Measurements from ENCODE around the gene DOCK4.

The DOCK4 gene

DNA sequence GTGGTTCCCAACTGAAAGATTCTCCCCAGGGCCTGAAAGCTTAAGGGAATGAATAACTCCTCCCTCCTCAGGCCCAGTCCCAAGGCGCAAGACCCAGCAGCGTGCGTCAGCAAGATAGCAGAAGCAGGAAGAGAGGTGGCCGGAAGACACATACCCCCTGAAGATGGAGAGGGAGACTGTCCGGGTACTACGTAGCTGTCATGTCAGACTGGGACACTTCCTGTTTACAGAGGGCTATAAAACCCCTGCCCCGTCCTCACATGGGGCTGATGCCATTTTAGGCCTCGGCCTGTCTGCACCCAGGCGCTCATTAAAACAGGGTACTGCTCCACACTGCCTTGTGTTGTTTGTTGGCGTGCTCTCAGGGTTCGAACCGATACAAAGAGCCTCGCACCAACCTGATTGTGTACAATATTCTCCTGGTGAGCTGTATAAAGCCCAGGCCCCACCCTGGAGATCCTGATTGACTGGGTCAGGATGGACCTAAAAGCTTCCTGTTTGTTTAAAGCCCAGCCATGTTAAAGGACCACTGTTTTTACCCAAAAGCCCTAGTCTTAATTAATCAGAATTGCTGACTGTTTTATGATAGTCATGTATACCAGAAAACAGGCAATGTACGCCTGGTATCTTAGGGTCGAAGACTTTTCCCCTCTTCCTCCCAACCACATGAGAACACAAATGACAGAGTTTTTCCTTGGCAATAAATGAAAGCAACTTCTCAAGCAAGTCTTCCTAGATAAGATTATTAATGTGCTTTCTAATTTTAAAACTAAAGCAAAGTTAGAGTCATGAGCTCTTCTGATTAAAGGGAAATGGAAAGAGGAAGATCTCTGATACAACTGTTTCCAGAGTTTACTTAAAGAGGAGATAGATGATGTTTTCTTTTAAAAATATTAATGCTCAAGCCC is 251.5 kb downstream of the DOCK4 start:
- Mint-ChIP-seq H3K27me3 (no peaks in the 10 kb centered on the region), H3K36me3 (no peaks in the 10 kb centered on the region), H3K4me1 (ENCODE audit: low read depth) (no peaks in the 10 kb centered on the region), H3K27ac (no peak overlapping the region), H3K4me3 (no peak overlapping the region), H3K9me3 (ENCODE audit: low read depth) (no peaks in the 10 kb centered on the region)

DNA sequence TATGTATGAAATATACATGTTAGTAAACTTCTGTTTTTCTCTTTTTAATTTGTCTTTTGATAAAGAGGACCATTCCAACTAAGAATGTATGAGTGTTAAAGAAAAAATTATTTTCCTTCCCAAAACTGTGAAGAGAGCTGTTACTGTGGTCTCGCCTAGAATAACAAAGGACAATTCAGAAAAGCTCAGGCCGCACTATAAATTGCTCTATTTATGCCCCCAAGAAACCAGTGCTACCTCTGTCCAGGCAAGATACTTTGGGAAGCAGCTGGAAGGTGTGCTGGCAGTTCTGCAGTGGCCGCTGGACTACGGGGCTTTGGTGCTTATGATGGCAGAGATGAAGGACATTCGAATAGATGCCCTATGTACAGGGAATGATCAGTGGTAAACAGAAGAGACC is 252.1 kb downstream of the DOCK4 start:
- Mint-ChIP-seq H3K27ac (no peak overlapping the region), H3K4me3 (no peak overlapping the region), H3K27me3 (no peaks in the 10 kb centered on the region), H3K4me1 (ENCODE audit: low read depth) (no peaks in the 10 kb centered on the region), H3K9me3 (ENCODE audit: low read depth) (no peaks in the 10 kb centered on the region), H3K36me3 (no peaks in the 10 kb centered on the region)

DNA sequence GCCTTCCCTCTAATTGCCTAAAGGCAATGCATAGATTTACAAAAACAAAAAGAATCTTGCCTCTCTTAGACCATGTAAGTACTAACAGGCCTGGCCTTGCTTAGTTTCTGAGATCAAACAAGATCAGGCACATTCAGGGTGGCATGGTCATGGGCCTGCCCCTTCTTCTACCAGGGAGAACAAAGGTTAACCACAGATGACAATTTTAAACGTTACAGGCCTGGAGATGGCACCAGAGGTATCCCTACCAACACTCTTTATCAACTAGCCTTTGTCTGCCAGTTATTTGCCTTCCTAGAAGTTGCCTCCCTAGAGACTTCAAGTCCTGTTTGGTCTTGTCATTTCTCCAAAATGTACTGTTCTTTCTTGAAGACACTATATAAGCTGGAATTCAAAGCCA is 252.6 kb downstream of the DOCK4 start:
- Mint-ChIP-seq H3K4me1 (ENCODE audit: low read depth) (no peaks in the 10 kb centered on the region), H3K36me3 (no peaks in the 10 kb centered on the region), H3K27ac (no peak overlapping the region), H3K27me3 (no peaks in the 10 kb centered on the region), H3K9me3 (ENCODE audit: low read depth) (no peaks in the 10 kb centered on the region), H3K4me3 (no peak overlapping the region)

DNA sequence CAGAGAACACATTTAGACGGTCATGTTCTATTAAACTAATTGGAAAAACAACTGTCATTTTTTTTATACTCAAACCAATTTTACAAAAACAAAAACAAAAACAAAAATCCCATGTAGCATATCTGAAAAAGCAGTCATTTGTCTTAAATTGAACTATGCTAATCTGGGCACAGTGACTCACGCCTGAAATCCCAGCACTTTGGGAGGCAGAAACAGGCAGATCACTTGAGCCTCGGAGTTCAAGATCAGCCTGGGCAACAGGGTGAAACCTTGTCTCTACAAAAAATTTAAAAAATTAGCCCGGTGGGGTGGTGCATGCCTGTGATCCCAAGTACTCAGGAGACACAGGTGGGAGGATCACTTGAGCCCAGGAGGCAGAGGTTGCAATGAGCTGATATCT is 253.4 kb downstream of the DOCK4 start:
- Mint-ChIP-seq H3K4me1 (ENCODE audit: low read depth) (no peaks in the 10 kb centered on the region), H3K27ac (no peak overlapping the region), H3K27me3 (no peaks in the 10 kb centered on the region), H3K9me3 (ENCODE audit: low read depth) (no peaks in the 10 kb centered on the region), H3K4me3 (no peak overlapping the region), H3K36me3 (no peaks in the 10 kb centered on the region)

DNA sequence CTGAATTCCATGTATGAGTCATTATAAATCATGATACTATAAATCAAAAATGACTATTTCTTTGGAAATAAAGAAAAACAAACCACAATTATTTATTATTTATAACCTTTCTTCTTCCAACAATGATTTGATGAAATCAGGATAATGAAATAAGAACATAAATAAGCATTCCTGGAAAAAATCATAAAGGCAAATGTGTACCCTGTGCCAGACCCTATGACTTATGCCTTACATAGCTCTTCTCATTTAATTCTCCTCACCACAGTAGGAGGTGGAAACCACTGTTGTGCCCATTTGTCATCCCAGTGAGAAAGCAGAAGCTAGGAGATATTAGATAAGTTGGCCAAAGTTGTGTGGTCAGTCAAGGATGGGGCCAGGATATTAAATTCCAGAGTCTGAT is 255.1 kb downstream of the DOCK4 start:
- Mint-ChIP-seq H3K27me3 (peaks cover 3% of the 10 kb centered on the region), H3K36me3 (no peaks in the 10 kb centered on the region), H3K4me1 (ENCODE audit: low read depth) (no peaks in the 10 kb centered on the region), H3K4me3 (no peak overlapping the region), H3K27ac (no peak overlapping the region), H3K9me3 (ENCODE audit: low read depth) (no peaks in the 10 kb centered on the region)

DNA sequence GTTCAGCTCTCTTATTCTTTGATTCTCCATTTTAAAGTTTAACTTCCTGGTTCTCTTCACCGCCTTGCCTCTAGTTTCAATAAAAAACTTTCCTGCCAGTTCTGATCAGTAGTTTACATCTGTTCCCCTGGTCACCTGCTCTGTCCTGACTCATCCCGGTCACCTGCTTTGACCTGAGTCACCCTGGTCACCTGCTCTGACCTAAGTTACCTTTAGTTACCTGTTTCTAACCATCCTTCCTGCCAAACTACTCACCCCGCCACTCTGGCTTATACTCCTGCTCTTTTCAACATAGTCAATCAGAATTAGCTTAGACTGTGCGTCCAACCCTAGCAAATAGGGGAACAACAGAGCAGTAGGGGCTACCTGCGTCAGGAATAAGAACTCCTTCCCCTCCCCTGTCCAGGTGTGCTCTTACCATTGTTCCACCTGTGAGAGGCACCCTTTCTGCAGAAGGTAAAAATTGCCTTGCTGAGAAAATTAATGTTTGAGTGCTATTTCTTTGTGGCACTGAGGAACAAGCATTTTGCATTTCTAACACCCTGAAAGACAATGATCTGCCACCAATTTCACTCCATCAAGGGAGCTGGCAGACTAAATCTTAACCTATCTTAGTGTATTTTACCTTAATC is 263.6 kb downstream of the DOCK4 start:
- H3K9me3 Mint-ChIP-seq (ENCODE audit: low read depth), result peaks cover 10% of the 10 kb centered on the region
- no peaks in the 10 kb centered on the region for H3K4me1 Mint-ChIP-seq (ENCODE audit: low read depth)
- H3K4me3 Mint-ChIP-seq, result no peak overlapping the region
- no peak overlapping the region for H3K27ac Mint-ChIP-seq
- H3K27me3 Mint-ChIP-seq, result peaks cover 3% of the 10 kb centered on the region
- no peaks in the 10 kb centered on the region for H3K36me3 Mint-ChIP-seq

DNA sequence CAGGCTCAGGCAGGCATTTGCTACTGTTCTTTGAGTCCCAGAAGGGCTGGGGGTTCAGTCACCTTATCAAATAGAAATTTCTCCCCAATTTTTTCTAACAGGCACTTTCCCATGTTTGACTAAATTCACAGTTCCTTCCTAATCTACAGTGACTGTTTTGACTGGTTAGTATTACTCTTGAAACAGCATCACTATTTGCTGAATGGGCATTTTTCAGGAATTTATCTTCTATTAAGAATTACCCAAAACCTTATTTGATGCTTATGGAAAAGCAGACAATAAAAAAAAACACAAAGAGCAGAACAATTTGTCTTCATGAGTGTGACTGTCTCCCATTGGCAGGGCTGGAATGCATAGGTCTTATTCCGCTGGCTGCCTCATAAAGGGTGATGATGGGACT is 269.0 kb downstream of the DOCK4 start:
- no peak overlapping the region for H3K27ac Mint-ChIP-seq
- no peaks in the 10 kb centered on the region for H3K4me1 Mint-ChIP-seq (ENCODE audit: low read depth)
- peaks cover 1% of the 10 kb centered on the region for H3K9me3 Mint-ChIP-seq (ENCODE audit: low read depth)
- no peak overlapping the region for H3K4me3 Mint-ChIP-seq
- H3K27me3 Mint-ChIP-seq, result no peaks in the 10 kb centered on the region
- no peaks in the 10 kb centered on the region for H3K36me3 Mint-ChIP-seq

DNA sequence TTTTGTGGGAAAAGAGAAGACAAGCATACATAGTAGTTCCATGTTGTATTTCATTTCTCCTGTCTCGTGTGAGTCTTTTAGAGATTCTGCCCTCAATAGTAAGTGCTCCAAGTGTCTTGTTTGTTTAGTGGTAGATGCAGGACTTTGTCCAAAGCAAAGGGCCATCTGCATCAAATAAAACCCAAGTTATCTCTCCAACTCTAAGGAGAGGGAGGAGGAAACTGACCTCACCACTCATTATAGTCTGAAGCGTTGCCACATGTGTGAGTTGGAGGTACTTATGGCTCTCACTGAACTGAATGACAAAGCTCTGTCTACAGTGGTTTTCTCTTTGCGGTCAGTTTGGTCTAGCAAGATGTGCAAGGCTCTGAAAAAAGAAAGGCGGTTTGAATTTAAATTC is 272.6 kb downstream of the DOCK4 start:
- H3K27me3 Mint-ChIP-seq, result peaks cover 2% of the 10 kb centered on the region
- H3K9me3 Mint-ChIP-seq (ENCODE audit: low read depth), result no peaks in the 10 kb centered on the region
- H3K27ac Mint-ChIP-seq, result no peak overlapping the region
- no peaks in the 10 kb centered on the region for H3K36me3 Mint-ChIP-seq
- H3K4me3 Mint-ChIP-seq, result no peak overlapping the region
- no peaks in the 10 kb centered on the region for H3K4me1 Mint-ChIP-seq (ENCODE audit: low read depth)

DNA sequence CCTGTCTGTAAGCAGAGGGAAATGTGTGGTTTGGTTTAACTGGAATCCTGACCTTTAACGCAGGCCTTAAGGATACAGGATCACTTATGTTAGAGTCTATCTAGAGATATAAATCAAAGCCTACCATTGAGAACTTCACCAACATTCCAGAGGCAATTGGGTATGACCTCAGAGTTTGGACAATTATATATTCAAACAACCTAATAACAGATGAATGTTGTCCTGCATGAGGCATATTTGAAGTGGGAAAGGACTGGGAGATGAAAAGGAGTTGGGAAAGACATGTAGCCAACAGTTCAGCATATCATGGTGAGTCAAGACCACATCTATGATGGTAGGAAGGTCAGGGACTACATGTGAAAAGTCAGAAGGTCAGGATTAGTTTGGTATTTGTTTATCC is 274.2 kb downstream of the DOCK4 start:
- Mint-ChIP-seq H3K36me3 (no peaks in the 10 kb centered on the region), H3K4me1 (ENCODE audit: low read depth) (no peaks in the 10 kb centered on the region), H3K27ac (no peak overlapping the region), H3K9me3 (ENCODE audit: low read depth) (no peaks in the 10 kb centered on the region), H3K4me3 (no peak overlapping the region), H3K27me3 (peaks cover 2% of the 10 kb centered on the region)

DNA sequence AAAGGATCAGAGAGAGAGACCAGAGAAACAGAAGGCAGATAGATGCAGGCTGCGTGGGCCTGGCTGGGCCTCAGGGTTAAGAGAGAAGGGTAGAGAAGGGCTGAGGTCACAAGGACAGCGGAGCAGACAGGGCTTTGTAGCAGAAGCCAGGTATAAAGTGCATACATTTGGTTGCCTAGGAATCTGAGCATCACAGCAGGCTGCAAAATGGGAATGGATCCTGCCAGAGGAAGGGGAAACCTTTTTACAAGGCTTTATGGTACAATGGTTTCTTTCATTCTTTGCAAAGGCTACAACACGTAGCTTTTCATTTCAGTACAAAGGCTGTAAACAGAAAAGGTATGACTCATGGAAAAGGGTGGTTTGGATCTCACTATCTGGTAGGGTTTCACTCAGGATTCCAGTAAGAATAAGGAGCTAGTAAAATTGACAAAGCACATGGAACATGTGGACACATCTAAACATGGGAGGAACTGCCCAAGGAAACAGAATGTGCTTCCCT is 275.1 kb downstream of the DOCK4 start:
- Mint-ChIP-seq H3K27me3 (peaks cover 2% of the 10 kb centered on the region), H3K9me3 (ENCODE audit: low read depth) (no peaks in the 10 kb centered on the region), H3K36me3 (no peaks in the 10 kb centered on the region), H3K4me1 (ENCODE audit: low read depth) (no peaks in the 10 kb centered on the region), H3K4me3 (no peak overlapping the region), H3K27ac (no peak overlapping the region)

DNA sequence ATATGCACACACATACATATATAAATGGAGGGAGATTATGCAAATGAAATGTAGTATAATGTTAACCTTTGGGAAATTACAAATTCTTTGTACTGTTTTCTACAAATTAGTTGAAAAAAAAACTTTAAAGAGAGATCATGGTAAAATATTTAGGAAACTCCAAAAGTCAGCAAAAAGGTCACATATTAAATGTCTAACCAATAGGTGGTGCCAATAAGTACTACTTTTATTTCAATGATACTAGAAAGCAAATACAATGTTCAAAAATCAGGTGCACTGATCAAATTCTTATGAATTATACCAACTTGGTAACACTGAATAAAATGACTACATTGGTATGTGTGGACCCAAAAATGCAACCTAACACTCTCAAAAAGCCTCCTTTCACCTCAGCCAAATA is 276.9 kb downstream of the DOCK4 start:
- no peaks in the 10 kb centered on the region for H3K36me3 Mint-ChIP-seq
- H3K4me1 Mint-ChIP-seq (ENCODE audit: low read depth), result no peaks in the 10 kb centered on the region
- no peaks in the 10 kb centered on the region for H3K9me3 Mint-ChIP-seq (ENCODE audit: low read depth)
- H3K4me3 Mint-ChIP-seq, result no peak overlapping the region
- H3K27me3 Mint-ChIP-seq, result peaks cover 2% of the 10 kb centered on the region
- H3K27ac Mint-ChIP-seq, result no peak overlapping the region

DNA sequence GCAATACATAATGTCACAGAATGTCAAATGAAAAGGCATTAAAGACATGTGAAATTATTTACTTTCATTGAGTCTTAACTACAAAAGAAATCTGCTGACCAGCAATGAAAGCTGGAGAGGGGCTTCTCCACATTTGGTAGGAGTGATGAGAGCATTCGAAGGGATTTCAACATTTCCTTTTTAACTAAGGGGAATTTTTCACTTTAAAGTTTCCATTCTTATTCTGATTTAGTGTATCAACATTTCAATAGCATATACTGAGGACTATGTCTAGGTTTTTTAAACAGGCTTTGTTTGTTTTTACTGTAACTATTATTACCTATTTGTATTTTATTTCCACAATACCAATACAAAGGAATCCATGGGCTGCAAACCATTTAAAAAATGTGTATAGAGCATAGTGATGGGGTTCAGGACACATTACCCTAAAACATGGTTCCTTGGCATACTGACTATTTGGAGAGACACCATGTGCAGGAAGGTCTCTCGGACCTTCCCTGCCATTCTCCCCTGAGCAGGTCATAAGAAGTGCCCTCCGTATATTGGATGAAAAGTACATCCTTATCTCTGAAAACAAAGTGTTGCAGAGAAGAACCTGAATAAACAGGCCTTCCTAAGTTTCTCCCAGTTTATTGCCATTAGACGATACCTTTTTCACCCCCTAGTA is 278.7 kb downstream of the DOCK4 start:
- Mint-ChIP-seq H3K36me3 (no peaks in the 10 kb centered on the region), H3K9me3 (ENCODE audit: low read depth) (no peaks in the 10 kb centered on the region), H3K4me3 (no peak overlapping the region), H3K27ac (no peak overlapping the region), H3K27me3 (peaks cover 3% of the 10 kb centered on the region), H3K4me1 (ENCODE audit: low read depth) (no peaks in the 10 kb centered on the region)

DNA sequence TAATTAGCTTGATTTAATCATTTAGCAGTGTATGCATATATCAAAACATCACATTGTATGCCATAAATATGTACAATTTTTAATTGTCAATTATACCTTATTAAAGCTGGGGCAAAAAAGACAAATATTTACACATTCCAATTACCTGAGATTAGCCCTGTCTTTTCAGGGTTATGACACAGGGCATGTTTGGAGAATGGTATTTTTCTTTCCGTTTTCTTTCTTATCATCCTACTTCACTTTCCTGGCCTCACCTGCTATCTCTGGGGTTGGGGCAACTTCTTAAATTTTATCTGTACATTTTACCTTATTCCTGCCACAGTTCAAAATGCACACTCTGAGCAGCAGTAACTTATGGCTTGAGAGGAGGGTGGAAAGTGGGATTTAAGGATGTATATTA is 285.9 kb downstream of the DOCK4 start:
- no peaks in the 10 kb centered on the region for H3K36me3 Mint-ChIP-seq
- no peaks in the 10 kb centered on the region for H3K4me1 Mint-ChIP-seq (ENCODE audit: low read depth)
- no peak overlapping the region for H3K27ac Mint-ChIP-seq
- no peak overlapping the region for H3K4me3 Mint-ChIP-seq
- H3K27me3 Mint-ChIP-seq, result peaks cover 13% of the 10 kb centered on the region
- no peaks in the 10 kb centered on the region for H3K9me3 Mint-ChIP-seq (ENCODE audit: low read depth)

DNA sequence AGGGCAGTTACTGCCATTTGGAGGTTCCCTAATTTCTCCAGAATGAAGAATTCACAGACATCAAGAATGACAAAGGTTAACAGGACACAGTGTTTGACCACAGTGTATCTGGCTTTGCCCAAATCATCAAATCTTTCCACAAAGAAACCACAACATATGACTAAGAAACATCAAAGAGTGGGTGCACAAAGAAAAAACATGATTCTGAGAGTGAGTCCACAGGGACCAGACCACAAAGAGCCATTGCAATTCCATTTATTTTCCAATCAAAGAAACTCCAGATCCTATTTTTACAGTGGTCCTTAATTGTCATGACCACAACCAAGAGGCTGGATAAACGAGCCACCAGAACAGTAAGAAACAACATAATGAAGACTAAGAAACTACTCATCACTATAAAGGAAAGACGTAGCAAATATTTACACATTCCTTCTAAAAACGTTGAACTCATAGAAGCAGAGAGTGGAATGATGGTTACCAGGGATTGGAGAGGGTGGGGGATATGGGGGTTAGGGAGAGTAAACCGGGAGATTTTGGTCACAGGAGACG is 286.5 kb downstream of the DOCK4 start:
- H3K27me3 Mint-ChIP-seq, result peaks cover 13% of the 10 kb centered on the region
- no peak overlapping the region for H3K27ac Mint-ChIP-seq
- H3K36me3 Mint-ChIP-seq, result no peaks in the 10 kb centered on the region
- no peak overlapping the region for H3K4me3 Mint-ChIP-seq
- no peaks in the 10 kb centered on the region for H3K9me3 Mint-ChIP-seq (ENCODE audit: low read depth)
- no peaks in the 10 kb centered on the region for H3K4me1 Mint-ChIP-seq (ENCODE audit: low read depth)

DNA sequence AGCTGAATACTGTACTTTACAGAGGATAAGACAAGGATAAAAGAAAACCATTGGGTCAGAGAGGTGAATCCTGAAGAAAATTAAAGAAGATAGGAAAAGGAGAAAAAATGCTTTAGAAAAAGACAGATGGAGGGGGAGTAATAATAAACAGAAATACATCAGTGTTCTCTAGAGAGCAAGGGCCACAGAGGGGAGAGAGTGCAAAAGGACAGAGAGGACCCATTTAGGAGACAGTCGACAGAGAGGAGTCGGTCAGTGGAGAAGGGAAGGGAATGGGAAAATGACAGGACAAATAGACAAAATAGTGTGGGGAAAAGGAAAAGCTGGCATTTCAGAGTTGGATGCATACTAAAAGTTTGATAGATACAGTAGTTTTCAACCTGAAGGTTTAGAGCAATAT is 287.0 kb downstream of the DOCK4 start:
- Mint-ChIP-seq H3K36me3 (no peaks in the 10 kb centered on the region), H3K9me3 (ENCODE audit: low read depth) (no peaks in the 10 kb centered on the region), H3K27me3 (peaks cover 13% of the 10 kb centered on the region), H3K4me3 (no peak overlapping the region), H3K4me1 (ENCODE audit: low read depth) (no peaks in the 10 kb centered on the region), H3K27ac (no peak overlapping the region)
